HuH-7 (cell line): Measurements from ENCODE around the gene FBXO11.

Experiments
- DNase-seq: peaks from one replicate; pipeline ENCODE4 v3.0.0; 2011; ENCODE audit warnings: low spot score

FBXO11 gene

GRCh38 chr2:47849368-47849767 lies 56.9 kb downstream of the FBXO11 start:
- no peak for DNase-seq

DNA sequence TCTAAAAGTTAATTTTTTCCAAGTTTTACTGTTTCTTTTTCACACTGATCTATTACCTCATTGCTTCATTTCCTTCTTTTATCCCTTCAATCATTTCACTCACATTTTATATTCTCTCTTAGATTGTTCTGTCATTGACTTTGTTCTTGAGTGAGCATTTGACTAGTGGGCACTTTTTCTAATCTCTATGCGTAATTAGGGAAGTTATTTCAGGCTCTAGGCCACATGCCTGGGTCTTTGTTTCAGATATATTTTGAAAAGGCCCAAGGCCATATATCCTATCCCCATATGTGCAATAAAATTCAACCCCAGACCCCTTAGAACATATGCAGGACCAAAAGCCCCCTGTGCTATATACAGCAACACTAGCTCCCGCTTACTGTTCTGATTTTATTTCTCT lies 62.1 kb downstream of the FBXO11 start:
- no peak for DNase-seq

GRCh38 chr2:47843407-47843806 lies 62.9 kb downstream of the FBXO11 start:
- no peak for DNase-seq

DNA sequence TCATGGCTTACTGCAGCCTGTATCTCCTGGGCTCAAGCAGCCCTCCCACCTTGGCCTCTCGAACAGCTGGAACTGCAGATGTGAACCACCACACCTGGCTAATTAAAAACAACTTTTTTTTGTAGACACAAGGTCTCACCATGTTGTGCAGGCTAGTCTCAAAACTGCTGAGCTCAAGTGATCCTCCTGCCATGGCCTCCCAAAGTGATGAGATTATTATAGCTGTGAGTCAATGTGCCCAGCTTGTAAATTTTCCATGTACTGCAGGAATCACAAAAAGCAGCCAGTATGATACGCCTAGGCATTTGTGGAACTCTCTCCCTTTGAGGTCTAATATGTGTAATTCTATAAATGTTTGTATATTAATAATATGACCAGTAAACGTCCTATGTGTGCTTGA lies 63.5 kb downstream of the FBXO11 start:
- DNase-seq: no peak

- DNase-seq: no peak
Observed at GRCh38 chr2:47838686-47839085, 67.6 kb downstream of the FBXO11 start.

GRCh38 chr2:47838249-47838648 lies 68.0 kb downstream of the FBXO11 start:
- DNase-seq: no peak

GRCh38 chr2:47833516-47833968 lies 72.8 kb downstream of the FBXO11 start:
- DNase-seq: no peak

GRCh38 chr2:47822518-47822917 lies 83.8 kb downstream of the FBXO11 start:
- DNase-seq: no peak

DNA sequence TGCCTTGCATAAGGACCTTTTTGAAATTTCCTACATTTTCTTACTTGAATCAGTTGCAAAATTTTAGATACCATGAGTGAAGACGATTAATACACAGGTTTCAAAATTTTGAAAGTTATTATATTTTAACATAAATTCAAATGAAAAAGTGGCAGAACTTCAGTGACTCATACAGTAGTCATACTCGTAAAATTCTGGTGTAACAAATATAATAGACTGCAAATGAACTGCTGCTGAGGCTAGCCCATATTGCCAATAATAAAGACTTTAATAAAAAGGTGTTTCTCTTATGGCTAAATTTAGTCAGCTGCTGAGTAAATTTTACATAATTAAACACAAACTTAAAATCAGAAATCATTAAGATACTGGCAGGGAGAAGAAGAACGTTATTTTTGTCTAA lies 86.5 kb downstream of the FBXO11 start:
- no peak for DNase-seq

GRCh38 chr2:47818777-47819176 lies 87.5 kb downstream of the FBXO11 start:
- no peak for DNase-seq

- DNase-seq: no peak
Observed at GRCh38 chr2:47815764-47816163, 90.5 kb downstream of the FBXO11 start.

DNA sequence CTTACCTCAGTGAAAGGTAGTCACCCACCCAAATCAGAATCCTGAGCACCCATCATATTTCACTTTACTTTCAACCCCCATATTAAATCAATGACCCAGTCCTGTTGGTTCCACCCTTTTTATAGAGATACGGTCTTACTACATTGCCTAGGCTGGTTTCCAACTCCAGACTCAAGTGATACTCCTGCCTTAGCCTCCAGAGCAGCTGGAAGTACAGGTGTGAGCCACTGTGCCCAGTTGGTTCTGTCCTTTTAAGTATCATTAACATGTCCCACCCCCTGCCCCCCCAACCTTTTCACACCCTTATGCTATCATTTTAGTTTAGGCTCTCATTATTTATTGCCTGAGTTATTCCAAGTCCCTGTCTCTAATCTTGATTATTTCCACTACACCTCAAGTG lies 94.6 kb downstream of the FBXO11 start:
- DNase-seq: no peak

GRCh38 chr2:47810850-47811249 lies 95.4 kb downstream of the FBXO11 start:
- DNase-seq: no peak

- no peak for DNase-seq
Observed at GRCh38 chr2:47809903-47810302, 96.4 kb downstream of the FBXO11 start.

DNA sequence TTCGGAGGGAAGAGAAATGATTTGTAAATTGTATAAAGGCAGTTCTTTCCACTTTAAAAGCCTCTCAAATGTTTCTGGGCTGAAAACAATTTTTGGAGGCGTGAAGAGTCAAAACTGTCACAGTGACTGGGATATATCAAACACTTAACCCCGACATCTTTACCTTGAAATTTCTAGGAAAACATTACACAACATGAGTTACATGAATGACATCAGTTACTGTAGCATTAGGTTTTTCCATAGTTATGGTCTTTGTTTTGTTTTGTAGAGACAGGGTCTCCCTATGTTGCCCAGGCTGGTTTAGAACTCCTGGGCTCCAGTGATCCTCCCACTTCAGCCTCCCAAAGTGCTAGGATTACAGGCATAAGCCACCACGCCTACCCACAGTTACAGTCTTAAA lies 97.7 kb downstream of the FBXO11 start:
- DNase-seq: no peak

DNA sequence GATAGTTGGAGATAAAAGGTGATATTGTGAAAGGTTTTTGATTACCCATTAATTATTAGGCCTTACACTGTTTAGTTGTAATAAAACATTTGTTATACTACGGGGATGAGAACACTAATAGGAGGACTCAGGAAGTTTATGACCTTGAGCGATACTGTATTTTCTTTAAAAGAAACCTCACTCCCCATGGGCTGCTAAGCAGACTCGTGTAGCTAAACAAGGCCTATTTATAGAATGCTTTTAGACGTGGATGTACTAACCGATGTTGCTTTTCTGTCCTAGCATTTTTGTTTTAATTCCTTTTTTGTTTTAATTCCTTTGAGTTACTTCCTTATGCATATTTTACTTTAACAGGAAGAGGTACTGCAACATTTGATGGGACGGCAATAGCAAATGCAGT lies 100.4 kb downstream of the FBXO11 start:
- no peak for DNase-seq

GRCh38 chr2:47803770-47804169 lies 102.5 kb downstream of the FBXO11 start:
- no peak for DNase-seq

DNA sequence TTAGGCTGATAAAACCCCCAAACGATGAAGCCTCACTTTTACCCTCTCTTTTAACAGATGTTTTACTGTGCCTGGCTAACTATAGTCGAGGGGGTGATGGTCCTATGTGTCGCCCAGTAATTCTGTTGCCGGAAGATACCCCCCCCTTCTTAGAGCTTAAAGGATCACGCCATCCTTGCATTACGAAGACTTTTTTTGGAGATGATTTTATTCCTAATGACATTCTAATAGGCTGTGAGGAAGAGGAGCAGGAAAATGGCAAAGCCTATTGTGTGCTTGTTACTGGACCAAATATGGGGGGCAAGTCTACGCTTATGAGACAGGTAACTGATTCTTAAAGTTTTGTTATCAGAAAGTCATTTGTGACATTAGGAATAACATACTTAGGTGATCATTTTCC lies 102.9 kb downstream of the FBXO11 start:
- DNase-seq: no peak

DNA sequence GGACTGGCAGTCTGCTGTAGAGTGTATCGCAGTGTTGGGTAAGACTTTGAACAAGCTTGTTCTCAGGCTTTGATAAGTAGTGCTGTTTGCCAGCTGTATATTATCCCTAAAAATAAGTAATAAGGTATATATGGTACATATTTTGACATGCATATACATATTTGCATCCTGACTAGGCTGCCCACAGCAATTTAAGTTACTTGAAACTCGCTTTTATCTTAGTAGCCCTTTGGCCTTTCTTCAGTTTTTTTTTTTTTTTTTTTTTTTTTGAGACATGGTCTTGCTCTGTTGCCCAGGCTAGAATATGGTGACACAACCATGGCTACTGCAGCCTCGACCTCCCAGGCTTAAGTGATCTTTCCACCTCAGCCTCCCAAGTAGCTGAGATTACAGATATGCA lies 105.2 kb downstream of the FBXO11 start:
- DNase-seq: no peak

DNA sequence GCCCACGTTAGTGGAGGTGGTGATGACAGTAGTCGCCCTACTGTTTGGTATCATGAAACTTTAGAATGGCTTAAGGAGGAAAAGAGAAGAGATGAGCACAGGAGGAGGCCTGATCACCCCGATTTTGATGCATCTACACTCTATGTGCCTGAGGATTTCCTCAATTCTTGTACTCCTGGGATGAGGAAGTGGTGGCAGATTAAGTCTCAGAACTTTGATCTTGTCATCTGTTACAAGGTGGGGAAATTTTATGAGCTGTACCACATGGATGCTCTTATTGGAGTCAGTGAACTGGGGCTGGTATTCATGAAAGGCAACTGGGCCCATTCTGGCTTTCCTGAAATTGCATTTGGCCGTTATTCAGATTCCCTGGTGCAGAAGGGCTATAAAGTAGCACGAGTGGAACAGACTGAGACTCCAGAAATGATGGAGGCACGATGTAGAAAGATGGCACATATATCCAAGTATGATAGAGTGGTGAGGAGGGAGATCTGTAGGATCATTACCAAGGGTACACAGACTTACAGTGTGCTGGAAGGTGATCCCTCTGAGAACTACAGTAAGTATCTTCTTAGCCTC lies 107.2 kb downstream of the FBXO11 start:
- DNase-seq: no peak

GRCh38 chr2:47798631-47799030 lies 107.7 kb downstream of the FBXO11 start:
- DNase-seq: no peak

DNA sequence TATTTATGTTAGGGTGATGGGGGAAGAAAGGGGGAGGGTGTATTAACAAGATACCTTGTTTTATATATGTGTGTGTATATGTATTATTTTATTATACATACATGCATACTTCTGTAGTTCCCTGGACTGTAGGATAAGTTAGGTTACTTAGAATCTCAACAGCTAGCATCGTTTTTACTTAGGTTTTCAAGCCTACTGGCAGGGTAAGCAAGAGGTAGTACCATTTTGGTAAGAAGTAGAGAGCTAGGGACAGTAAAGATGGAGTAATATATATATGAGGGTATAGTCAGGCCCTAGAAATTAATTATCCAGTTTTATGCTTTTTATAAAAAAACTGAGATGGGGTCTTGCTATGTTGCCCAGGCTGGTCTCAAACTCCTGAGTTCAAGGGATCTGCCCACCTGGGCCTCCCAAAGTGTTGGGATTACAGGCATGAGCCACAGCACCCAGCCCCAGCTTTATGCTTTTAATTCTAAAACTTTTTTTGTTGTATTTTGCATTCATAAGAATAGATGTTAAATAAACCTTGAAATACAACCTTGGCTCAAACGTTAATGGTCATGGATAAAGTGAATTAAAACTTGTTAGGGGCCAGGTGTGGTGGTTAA lies 110.1 kb downstream of the FBXO11 start:
- DNase-seq: no peak

- no peak for DNase-seq
Observed at GRCh38 chr2:47785986-47786385, 120.3 kb downstream of the FBXO11 start.

DNA sequence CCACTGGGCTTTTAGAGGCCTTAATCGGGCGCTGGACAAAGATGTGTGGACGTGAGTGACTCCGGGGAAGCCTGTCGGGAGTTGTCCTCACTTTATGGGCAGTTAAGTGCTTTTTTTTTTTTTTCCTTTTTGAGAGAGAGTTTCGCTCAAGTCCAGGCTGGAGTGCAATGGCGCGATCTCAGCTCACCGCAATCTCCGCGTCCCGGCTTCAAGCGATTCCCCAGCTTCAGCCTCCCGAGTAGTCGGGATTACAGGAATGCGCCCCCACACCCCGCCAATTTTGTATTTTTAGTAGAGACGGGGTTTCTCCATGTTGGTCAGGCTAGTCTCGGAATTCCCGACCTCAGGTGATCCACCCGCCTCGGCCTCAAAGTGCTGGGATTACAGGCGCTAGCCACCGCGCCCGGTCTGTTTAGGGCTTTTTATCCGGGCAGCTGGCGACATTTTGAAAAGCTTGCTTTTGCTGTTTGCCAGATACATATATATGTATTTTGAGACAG lies 121.9 kb downstream of the FBXO11 start:
- DNase-seq: no peak
